ENCODE results near the gene PHC2. TPM values are rescaled to one million over a fixed set of nuclear protein-coding genes. Genes with fewer than 3 reads are reported as not detected.

PHC2 gene
- total RNA-seq (2022; extraction: Qiagen RNA extraction; ENCODE audit: low read depth) = 84.5 to 103 TPM (median 95.4 TPM) in 5 replicates

GRCh38 chr1:33430692-33431593, at the start of gene PHC2:
Gene PHC2, minus strand, starts transcription at chr1:33431095. Its CDS starts 55,556 bp downstream, at chr1:33375539.

GRCh38 chr1:33472269-33472980, 41.5 kb upstream of the PHC2 start, which contains the start of gene ZSCAN20:
Gene ZSCAN20, plus strand, starts transcription at chr1:33472645. Its CDS starts 6,644 bp downstream, at chr1:33479289.

GRCh38 chr1:33320619-33321165, 110.2 kb downstream of the PHC2 start, which contains the start of gene A3GALT2:
Gene A3GALT2, minus strand, starts transcription at chr1:33321098. Its CDS starts 0 bp downstream, at chr1:33321098.

Other genes with a start within 250 kb of the PHC2 start
- gene TRIM62, start 249.1 kb downstream of the PHC2 start, total RNA-seq (2022; extraction: Qiagen RNA extraction; ENCODE audit: low read depth) = 1.8 to 2.6 TPM (median 2.3 TPM) in 5 replicates
- 7.7 to 15.2 TPM (median 11.4 TPM) in 5 replicates for gene ZNF362, start 174.6 kb downstream of the PHC2 start, total RNA-seq (2022; extraction: Qiagen RNA extraction; ENCODE audit: low read depth)
- not detected in 5 replicates for gene A3GALT2, start 110.0 kb downstream of the PHC2 start, total RNA-seq (2022; extraction: Qiagen RNA extraction; ENCODE audit: low read depth)
- gene ZSCAN20, start 41.5 kb upstream of the PHC2 start, total RNA-seq (2022; extraction: Qiagen RNA extraction; ENCODE audit: low read depth) = 1.6 to 2.4 TPM (median 1.9 TPM) in 5 replicates

Measured in A549 treated with ZK216348 at 1 μM for 4 hours (cell line).